Transverse colon (tissue), 4 donors: ENCODE measurements around the gene MED15. TPM values are rescaled to one million over a fixed set of nuclear protein-coding genes. Genes with fewer than 3 reads are reported as not detected.

Experiments
- DNase-seq: peaks from one replicate; pipeline ENCODE4 v3.0.0-alpha.2; 2019
- H3K27ac ChIP-seq, 4 donors: fragments of 200-600 bp; sonication (generic); 2 replicates each; pipeline ENCODE4 v1.5.1; 2016 to 2018; ENCODE audit warnings: inconsistent platforms in 4 of 4
- H3K27me3 ChIP-seq: fragments of 200-600 bp; sonication (generic); 2 replicates; pipeline ENCODE4 v1.5.1; 2017; ENCODE audit warnings: inconsistent platforms
- H3K36me3 ChIP-seq, 4 donors: fragments of 200-600 bp; sonication (generic); 2 replicates each; pipeline ENCODE4 v1.5.1; 2017 to 2019; ENCODE audit warnings: inconsistent platforms in 4 of 4
- H3K4me1 ChIP-seq, 4 donors: fragments of 200-600 bp; sonication (generic); 2 replicates each; pipeline ENCODE4 v1.5.1; 2017 to 2020; ENCODE audit warnings: inconsistent platforms in 4 of 4
- H3K4me3 ChIP-seq, 4 donors: fragments of 200-600 bp; sonication (generic); 1 replicate in 1 of 4; 2 replicates in 3 of 4; pipeline versions ENCODE4 v1.5.1 to v1.6.1; 2017 to 2019; ENCODE audit warnings: inconsistent platforms in 4 of 4
- H3K9me3 ChIP-seq, 2 donors: fragments of 200-600 bp; sonication (generic); 2 replicates each; pipeline ENCODE4 v1.5.1; 2017 to 2019; ENCODE audit warnings: inconsistent platforms in 2 of 2
- CTCF ChIP-seq, 5 experiments: fragments of 200-600 bp in 3 of 5; fragments of 450-650 bp in 2 of 5; sonication (generic) in 3 of 5; IDR thresholded peaks; 1 replicate in 2 of 5; 2 replicates in 3 of 5; pipeline ENCODE4 v1.5.1; 2016 to 2017; ENCODE audit warnings: antibody characterized with exemption in 5 of 5, inconsistent platforms in 3 of 5, mild to moderate bottlenecking in 2 of 5, moderate library complexity in 1 of 5
- EP300 ChIP-seq: sonication (generic); formaldehyde crosslinking; IDR thresholded peaks from one replicate; pipeline ENCODE4 v1.6.1; 2017; ENCODE audit warnings: antibody characterized with exemption, low read depth
- POLR2A ChIP-seq: fragments of 450-650 bp; IDR thresholded peaks from one replicate; pipeline ENCODE4 v1.6.1; 2016; ENCODE audit warnings: antibody characterized with exemption, mild to moderate bottlenecking, moderate library complexity
- POLR2AphosphoS5 ChIP-seq, 3 donors: sonication (generic); formaldehyde crosslinking; IDR thresholded peaks; one replicate each; pipeline ENCODE4 v1.6.1; 2016; ENCODE audit warnings: antibody characterized with exemption in 3 of 3
- whole genome bisulfite sequencing, 2 donors: methylation state at CpG; one replicate each; pipeline ENCODE4 v1.1.5; 2018; ENCODE audit warnings: low coverage in 1 of 2; 5-methylcytosine and 5-hydroxymethylcytosine counted together
- in situ Hi-C, 4 donors: fragments of 200-750 bp; cut with MboI; loops; one replicate each; pipeline versions ENCODE4 v1.15.0 to v1.15.1; 2017; ENCODE audit warnings: low sequenced_read_pairs in 3 of 4, low pct_ligation_motif_present in 1 of 4, low pct_unique_long_range_greater_than_20kb in 1 of 4
- intact Hi-C: fragments of 100-400 bp; cut with DNase I; formaldehyde crosslinking; loops from one replicate; pipeline ENCODE4 v1.15.1; 2023; ENCODE audit warnings: low total_unique reads
- total RNA-seq, 4 donors: library from RNA; depleted of rRNA; stranded (reverse); fragments of >200 nt; gene quantifications; one replicate each; pipeline ENCODE4 v1.1.0, GENCODE V29; 2016

Gene MED15
- 100 to 1,000 TPM in 2 of 4 donors, 10 to 100 TPM in 2; 70.3 to 211 (median 116) TPM for total RNA-seq

GRCh38 chr22:20507253-20508066 lies at the start of gene MED15:
MED15 (plus strand) TSS chr22:20507610; CDS start chr22:20507679, 69 bp downstream.
- Histone ChIP-seq H3K27me3 (no peaks in the 10 kb centered on the region), H3K4me3 (peak within 1 kb of the TSS; percentile 63 to 90 (median 77)), H3K9me3 (no peaks in the 10 kb centered on the region), H3K4me1 (peaks cover 27 to 67% (median 50%) of the 10 kb centered on the region in 4 donors), H3K36me3 (no peaks in the 10 kb centered on the region), H3K27ac (peak within 1 kb of the TSS; percentile 94 to 100 (median 97))
- TF ChIP-seq CTCF (IDR thresholded peaks at IDR 0.05): no peak
- peak; percentile 93 to 94 (median 94) for TF ChIP-seq POLR2AphosphoS5 (IDR thresholded peaks at IDR 0.05)
- TF ChIP-seq EP300: no peak
- peak; percentile 89 for TF ChIP-seq POLR2A
- peak; percentile 93 for DNase-seq
- in situ Hi-C loops (no loop called here), intact Hi-C loops (no loop called here)
- 0 to 1% methylated on average over 7 to 37 of the region's 58 CpGs for WGBS, 2 donors

- DNase-seq: no peak
- 94% methylated on average over 8 of the region's 8 CpGs; no CpG with 5 or more reads in 1 of the 2 donors for WGBS, 2 donors
- H3K36me3 ChIP-seq: peaks cover 0 to 3% (median 0%) of the 10 kb centered on the region in 4 donors
- intact Hi-C loops: no loop called here
- H3K9me3 ChIP-seq: no peaks in the 10 kb centered on the region
- H3K4me3 ChIP-seq: no peak overlapping the region
- no peak for TF ChIP-seq EP300
- no peaks in the 10 kb centered on the region for H3K27me3 ChIP-seq
- H3K4me1 ChIP-seq: peaks cover 0 to 8% (median 2%) of the 10 kb centered on the region in 4 donors
- in situ Hi-C loops: no loop called here
- H3K27ac ChIP-seq: no peak overlapping the region
These were observed 48.8 kb upstream of the MED15 start for GRCh38 chr22:20458530-20459151.

DNA sequence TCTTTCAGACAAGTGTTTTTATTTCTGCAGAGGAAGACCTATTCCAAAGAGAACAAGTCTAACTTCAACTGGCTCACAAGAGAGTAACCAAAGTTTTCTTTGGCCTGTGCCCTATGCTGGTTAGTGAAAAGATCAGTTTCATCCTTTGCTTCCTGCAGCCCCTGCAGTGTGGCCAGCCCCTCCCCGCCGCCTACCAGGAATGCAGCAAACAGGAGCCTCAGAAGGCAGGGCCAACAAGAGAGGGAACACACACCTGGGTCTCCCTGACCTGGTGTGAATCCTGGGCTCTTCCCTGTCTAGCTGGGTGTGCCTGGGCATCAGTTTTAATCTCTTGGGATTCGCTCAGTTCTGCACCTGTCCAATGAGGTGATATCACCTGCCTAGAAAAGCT lies 48.3 kb upstream of the MED15 start:
- in situ Hi-C loops (no loop called here), intact Hi-C loops (no loop called here)
- H3K36me3 ChIP-seq: peaks cover 0 to under 1% (median 0%) of the 10 kb centered on the region in 4 donors
- no peak for TF ChIP-seq POLR2AphosphoS5 (IDR thresholded peaks at IDR 0.05)
- no peak for TF ChIP-seq POLR2A
- no peak for TF ChIP-seq EP300
- no peak for TF ChIP-seq CTCF (IDR thresholded peaks at IDR 0.05)
- H3K27ac ChIP-seq: no peak overlapping the region
- H3K9me3 ChIP-seq: no peaks in the 10 kb centered on the region
- peaks cover 0 to 8% (median 2%) of the 10 kb centered on the region in 4 donors for H3K4me1 ChIP-seq
- WGBS, 2 donors: 88% methylated on average over 3 of the region's 3 CpGs; no CpG with 5 or more reads in 1 of the 2 donors
- H3K27me3 ChIP-seq: no peaks in the 10 kb centered on the region
- DNase-seq: no peak
- H3K4me3 ChIP-seq: no peak overlapping the region

GRCh38 chr22:20459862-20460261 lies 47.5 kb upstream of the MED15 start:
- DNase-seq: no peak
- WGBS, 2 donors: 89% methylated on average over 4 of the region's 4 CpGs; no CpG with 5 or more reads in 1 of the 2 donors
- Histone ChIP-seq H3K4me1 (peaks cover 0 to 8% (median 2%) of the 10 kb centered on the region in 4 donors), H3K4me3 (no peak overlapping the region), H3K27me3 (no peaks in the 10 kb centered on the region), H3K9me3 (no peaks in the 10 kb centered on the region), H3K36me3 (no peaks in the 10 kb centered on the region), H3K27ac (no peak overlapping the region)
- TF ChIP-seq CTCF (IDR thresholded peaks at IDR 0.05) (no peak), EP300 (no peak), POLR2AphosphoS5 (IDR thresholded peaks at IDR 0.05) (no peak), POLR2A (no peak)
- in situ Hi-C loops: no loop called here
- intact Hi-C loops: no loop called here
